HG02885 (cell line): Measurements from ENCODE around the gene CNGA3.

ENCODE experiments used
- ATAC-seq: cut with Tn5 transposase; IDR thresholded peaks from one replicate; pipeline ENCODE4 v1.9.1; 2021; ENCODE audit warnings: mild to moderate bottlenecking; ENCODE audit not compliant: unreplicated experiment, poor library complexity

Gene CNGA3

GRCh38 chr2:98374958-98375570, 28.8 kb downstream of the CNGA3 start:
- ATAC-seq = no peak

- no peak for ATAC-seq
These were observed 30.1 kb downstream of the CNGA3 start for GRCh38 chr2:98376301-98376910.

GRCh38 chr2:98376996-98377395, 30.7 kb downstream of the CNGA3 start:
- no peak for ATAC-seq

- no peak for ATAC-seq
These were observed 31.3 kb downstream of the CNGA3 start for GRCh38 chr2:98377544-98377943.

GRCh38 chr2:98378196-98378595, 31.9 kb downstream of the CNGA3 start:
- no peak for ATAC-seq

- no peak for ATAC-seq
These were observed 32.6 kb downstream of the CNGA3 start for GRCh38 chr2:98378901-98379300.

GRCh38 chr2:98379311-98380202, 33.3 kb downstream of the CNGA3 start:
- ATAC-seq = no peak

- ATAC-seq = no peak
These were observed 33.9 kb downstream of the CNGA3 start for GRCh38 chr2:98380203-98380535.

- ATAC-seq = no peak
These were observed 35.2 kb downstream of the CNGA3 start for GRCh38 chr2:98381494-98381893.

GRCh38 chr2:98382086-98382485, 35.8 kb downstream of the CNGA3 start:
- no peak for ATAC-seq

GRCh38 chr2:98382739-98383138, 36.5 kb downstream of the CNGA3 start:
- no peak for ATAC-seq

GRCh38 chr2:98383166-98383565, 36.9 kb downstream of the CNGA3 start:
- ATAC-seq = no peak

- peak; percentile 71 for ATAC-seq
These were observed 38.9 kb downstream of the CNGA3 start for GRCh38 chr2:98385050-98385699.

- ATAC-seq = no peak
These were observed 41.2 kb downstream of the CNGA3 start for GRCh38 chr2:98387478-98387877.

- no peak for ATAC-seq
These were observed 41.8 kb downstream of the CNGA3 start for GRCh38 chr2:98388081-98388480.

- no peak for ATAC-seq
These were observed 42.5 kb downstream of the CNGA3 start for GRCh38 chr2:98388601-98389250.

GRCh38 chr2:98389251-98389605, 43.0 kb downstream of the CNGA3 start:
- no peak for ATAC-seq

- no peak for ATAC-seq
These were observed 44.6 kb downstream of the CNGA3 start for GRCh38 chr2:98390571-98391476.

GRCh38 chr2:98391581-98392270, 45.5 kb downstream of the CNGA3 start:
- no peak for ATAC-seq
